HG02840 (cell line): ENCODE measurements around the gene OGFOD1.

Source experiments
- ATAC-seq: cut with Tn5 transposase; IDR thresholded peaks from one replicate; pipeline ENCODE4 v1.9.1; 2021; ENCODE audit warnings: mild to moderate bottlenecking, moderate library complexity, moderate number of reproducible peaks; ENCODE audit not compliant: unreplicated experiment, low FRiP score

Gene OGFOD1

DNA sequence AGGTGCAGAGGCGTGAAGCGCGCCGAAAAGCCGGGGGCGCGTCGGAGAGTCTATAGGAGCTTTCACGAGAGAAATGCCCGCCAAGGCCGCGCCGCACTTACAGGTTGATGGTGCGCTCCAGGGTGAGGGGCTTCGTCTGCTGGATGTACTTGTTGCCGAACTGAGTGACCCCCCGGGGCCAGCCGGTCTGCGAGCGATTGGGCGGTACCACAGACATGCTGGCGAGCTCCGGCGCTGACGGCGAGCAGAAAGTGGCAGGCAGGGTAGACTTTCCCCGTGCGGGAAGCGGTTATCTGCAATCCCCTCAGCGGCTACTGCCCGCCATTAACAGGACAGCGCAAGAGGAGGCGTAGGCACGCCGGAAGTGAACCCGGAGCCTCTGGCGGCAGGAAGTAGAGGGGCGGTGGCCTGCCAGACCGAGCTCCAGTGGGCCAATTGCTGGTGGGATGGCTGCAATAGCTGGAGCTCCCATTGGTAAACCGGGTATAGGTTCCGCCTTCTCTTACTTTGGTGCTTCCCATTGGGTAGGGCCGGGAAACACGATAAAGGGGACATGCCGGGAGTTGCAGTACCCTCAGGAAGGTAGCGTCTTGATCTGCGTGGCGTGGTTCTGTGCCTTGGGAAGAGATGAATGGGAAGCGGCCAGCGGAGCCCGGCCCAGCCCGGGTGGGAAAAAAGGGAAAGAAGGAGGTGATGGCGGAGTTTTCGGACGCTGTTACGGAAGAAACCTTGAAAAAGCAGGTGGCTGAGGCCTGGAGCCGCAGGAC lies at the start of gene OGFOD1, which contains the start of gene NUDT21:
OGFOD1 (plus strand) TSS at position 569 of the 767 bp plus-strand sequence; CDS start at position 628, 59 bp downstream.
NUDT21 (minus strand) TSS at position 347 of the 767 bp plus-strand sequence; CDS start at position 217, 130 bp downstream.
- ATAC-seq, result peak; percentile 99

DNA sequence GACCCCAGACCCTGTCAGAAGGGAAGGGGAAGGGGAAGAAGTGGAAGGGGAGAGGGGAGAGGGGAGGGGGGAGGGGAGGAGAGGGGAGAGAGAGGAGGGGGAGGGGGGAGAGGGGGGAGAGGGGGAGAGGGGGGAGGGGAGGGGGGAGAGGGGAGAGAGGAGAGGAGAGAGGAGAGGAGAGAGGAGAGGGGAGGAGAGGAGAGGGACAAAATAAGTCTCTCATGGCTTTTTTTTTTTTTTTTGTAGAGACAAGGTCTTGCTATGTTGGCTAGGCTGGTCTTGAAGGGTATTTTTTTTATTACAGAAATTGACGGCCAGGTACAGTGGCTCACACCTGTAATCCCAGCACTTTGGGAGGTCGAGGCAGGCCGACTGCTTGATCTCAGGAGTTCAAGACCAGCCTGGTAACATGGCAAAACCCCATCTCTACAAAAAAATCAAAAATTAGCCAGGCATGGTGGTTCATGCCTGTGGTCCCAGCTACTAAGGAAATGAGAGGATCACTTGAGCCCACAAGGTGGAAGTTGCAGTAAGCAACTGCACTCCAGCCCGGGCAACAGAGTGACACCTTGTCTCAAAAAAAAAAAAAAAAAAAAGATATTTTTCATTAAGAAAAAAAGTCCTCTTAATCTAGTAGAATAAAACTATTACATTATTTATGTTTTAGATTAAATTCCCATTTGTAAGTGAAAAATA lies 45.2 kb upstream of the OGFOD1 start:
- ATAC-seq, result no peak

DNA sequence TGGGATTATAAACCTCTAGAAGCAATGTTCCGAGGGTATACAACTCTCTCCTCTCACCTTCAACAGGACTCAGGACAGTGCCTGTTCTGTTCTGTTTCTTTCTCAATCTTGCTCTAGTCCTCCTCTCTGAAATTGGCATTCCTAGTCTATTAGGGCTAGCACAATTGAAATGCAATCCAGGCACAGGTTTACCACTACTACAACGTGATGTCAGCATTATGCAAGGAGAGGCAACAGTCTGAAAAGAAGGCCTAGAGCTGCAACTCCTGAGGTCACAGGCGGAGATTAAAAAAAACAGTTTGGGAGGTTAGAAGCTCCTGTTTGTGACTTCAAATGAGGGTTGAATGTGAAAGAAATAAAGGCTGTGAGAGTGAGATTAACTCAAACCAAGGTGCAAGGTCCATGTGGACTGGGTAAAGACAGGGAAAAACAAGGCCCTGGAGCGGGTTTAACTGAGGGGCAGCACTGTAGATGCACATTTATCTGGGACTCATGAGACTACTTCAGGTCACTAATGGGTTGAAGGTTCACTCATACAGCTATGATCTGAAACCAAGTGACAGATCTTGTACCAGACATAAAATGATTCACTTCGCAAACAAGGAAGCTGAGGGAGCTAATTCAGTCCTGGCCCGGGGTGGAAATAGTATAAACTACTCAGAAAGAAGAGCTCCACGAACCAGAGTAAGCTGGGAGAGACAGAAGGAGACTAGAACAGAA lies 42.8 kb upstream of the OGFOD1 start:
- ATAC-seq, result no peak

- no peak for ATAC-seq
These were observed 42.2 kb upstream of the OGFOD1 start for GRCh38 chr16:56409195-56409594.

GRCh38 chr16:56411123-56411522 lies 40.2 kb upstream of the OGFOD1 start:
- ATAC-seq, result no peak

DNA sequence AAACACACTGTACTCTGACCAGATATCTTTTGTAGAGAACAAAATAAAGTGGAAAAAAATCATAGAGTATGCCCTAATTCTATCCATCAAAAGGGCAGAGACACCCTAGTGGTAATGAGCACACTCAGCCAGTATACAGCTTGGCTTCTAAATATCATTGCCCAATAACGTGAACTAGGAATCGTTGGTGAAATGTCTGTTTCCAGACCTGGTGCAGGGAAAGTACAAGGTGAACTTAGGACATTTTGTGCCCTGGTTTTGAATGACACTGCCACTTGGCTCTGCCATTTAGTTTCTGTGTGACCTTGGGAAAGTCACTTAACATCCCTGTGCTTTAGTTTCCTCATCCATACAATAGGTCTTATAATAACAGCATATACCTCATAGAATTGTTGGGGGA lies 39.7 kb upstream of the OGFOD1 start:
- ATAC-seq, result no peak

- no peak for ATAC-seq
These were observed 38.0 kb upstream of the OGFOD1 start for GRCh38 chr16:56413381-56413780.

DNA sequence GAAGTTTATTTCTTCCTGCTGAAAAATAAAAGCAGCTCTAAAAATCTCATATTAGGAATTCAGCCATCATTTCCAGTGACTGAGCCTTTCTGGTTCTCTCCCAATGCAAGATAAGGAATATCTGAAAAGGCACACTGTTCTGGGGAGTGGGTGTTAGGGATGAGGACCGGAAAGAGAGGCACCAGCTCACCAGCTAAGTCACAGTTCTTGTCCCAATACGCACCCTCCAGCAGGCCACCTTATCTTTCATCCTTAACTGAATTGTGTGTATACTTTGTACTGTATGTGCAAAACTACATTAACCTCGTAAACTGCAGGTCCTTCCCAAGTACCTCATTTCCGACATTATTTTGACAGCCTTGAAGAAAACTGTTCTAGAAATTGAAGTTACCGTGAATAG lies 37.0 kb upstream of the OGFOD1 start:
- ATAC-seq, result no peak

GRCh38 chr16:56415875-56416274 lies 35.5 kb upstream of the OGFOD1 start:
- ATAC-seq, result no peak

- ATAC-seq, result no peak
These were observed 34.2 kb upstream of the OGFOD1 start for GRCh38 chr16:56417138-56417537.

DNA sequence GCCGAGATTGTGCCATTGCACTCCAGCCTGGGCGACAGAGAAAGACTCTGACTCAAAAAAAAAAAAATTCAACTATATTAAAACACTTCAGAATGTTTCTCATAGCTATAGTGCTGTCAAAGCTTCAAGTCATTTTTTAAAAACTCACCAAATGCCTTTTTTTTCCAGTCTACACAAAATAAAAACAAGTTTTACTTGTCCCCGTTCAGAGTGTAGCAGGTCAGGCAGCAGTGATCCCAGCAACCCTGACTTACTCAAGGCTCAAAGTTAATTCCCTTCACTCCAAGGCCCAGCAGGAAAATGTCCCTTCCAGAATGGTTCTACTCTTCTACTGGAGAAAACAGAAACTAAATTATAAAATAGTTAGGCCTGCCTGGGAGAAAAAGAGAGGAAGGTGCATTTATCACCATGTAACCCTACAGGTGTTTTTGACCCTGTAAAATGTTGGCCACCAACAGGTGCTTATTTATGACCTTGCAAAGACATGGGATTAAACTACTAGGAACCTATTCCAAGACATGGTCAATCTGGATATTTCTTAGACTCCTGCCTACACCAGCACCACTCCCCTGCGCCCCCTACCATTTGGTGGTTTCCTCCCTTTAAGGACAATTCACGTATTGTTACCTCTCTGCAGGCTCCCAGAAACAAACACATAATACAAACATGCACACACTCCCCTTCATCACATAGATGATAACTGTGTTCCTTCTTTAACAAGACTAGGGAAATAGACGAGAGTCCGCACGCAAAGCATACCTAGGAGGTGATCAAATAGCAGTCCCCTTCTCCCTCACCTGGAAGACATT lies 31.4 kb upstream of the OGFOD1 start:
- ATAC-seq, result no peak

GRCh38 chr16:56420613-56421012 lies 30.7 kb upstream of the OGFOD1 start:
- no peak for ATAC-seq

GRCh38 chr16:56421313-56421712 lies 30.0 kb upstream of the OGFOD1 start:
- ATAC-seq, result no peak

DNA sequence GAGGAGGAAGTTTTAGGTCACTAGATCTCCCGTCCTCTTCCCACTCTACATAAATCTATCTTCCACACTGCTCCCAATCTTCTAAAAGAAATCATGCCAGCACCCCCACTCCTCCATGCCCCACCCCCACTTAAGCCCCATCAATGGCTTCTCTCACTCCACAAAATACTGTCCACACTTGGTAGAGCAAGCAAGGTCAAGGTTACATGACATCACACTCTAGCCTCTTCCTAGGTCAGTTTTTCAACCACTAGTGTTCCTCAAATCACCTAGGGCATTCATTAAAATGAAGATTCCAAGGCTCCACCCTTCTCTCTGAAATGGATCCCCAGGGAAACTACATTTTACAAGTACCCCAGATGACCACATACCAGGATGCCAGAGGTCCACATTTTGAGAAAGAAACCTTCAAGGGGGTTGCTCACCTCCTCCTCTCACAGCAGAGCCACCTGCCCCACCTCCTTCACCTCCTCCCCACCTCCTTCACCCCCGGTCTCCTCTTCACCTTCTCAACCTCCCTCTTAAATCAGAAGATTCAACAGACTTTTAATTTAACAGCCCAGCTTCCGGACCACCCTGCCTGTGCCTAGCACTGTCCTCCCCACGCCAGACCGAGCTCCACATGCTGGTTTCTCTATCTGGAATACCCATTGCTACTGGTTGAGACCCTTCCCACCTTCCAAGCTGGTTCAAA lies 29.2 kb upstream of the OGFOD1 start:
- no peak for ATAC-seq

DNA sequence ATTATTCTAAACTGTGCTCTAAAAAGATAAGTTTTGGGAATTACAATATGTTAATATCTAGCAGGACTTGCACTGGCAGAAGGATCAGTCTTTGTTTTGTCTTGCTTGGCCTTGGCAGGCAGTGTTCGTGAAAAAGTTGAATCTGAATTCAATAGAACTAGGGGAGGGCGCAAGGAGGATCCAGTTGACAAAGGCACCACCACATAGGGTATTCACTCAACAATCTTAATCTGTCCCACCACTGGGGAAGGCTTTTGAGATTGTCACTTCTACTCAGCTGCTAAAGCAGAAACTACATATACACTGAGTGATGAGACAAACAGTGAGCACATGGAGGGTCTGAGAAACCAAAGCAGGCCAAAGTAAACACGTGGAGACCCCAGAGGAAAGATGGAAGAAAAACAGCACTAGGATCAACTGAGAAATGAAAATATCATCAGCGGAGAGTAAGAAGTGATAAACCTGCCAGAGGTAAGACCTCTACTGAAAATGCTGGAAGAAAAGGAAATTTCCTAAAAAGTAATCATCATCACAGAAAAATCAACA lies 28.4 kb upstream of the OGFOD1 start:
- no peak for ATAC-seq

GRCh38 chr16:56423584-56424403 lies 27.6 kb upstream of the OGFOD1 start:
- no peak for ATAC-seq

GRCh38 chr16:56424404-56424764 lies 27.0 kb upstream of the OGFOD1 start:
- no peak for ATAC-seq

GRCh38 chr16:56424791-56425438 lies 26.4 kb upstream of the OGFOD1 start:
- ATAC-seq, result peak; percentile 23
